OCI-LY7 (cell line): ENCODE data around the gene ZNF202.

Source experiments
- EZH2phosphoT487 ChIP-seq: fragments of 200-600 bp; sonication (generic); IDR thresholded peaks from 2 replicates; pipeline ENCODE4 v1.6.1; 2018; ENCODE audit warnings: low read depth, borderline replicate concordance, mild to moderate bottlenecking, mixed run types, antibody characterized with exemption, low read length, moderate library complexity, mixed read lengths
- TF ChIP-seq, protein P1 (sequence below): fragments of 200-600 bp; sonication (generic); conservative IDR thresholded peaks from 2 replicates; pipeline ENCODE4 v1.5.1; 2014; ENCODE audit warnings: mild to moderate bottlenecking, antibody characterized with exemption, low read length, moderate library complexity, mixed read lengths

DNA sequence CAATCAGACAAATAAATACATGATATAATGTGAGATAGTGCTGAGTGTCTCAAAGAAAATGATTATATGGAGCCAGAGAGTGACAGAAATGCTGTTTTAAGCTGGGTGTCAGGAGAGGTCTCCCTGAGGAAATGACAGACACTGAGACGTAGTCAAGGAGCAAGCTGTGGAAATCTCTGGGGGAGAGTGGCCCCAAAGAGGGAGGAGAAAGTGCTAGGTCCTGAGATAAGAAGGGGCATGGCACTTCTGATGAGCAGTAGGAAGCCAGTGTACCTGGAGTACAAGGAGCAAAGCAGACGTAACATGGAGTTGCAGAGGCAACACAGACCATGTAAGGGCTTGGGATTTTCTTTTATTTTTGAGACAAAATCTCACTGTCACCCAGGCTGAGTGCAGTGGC, 38.8 kb downstream of the ZNF202 start:
- no peak for TF ChIP-seq EZH2phosphoT487
- TF ChIP-seq, protein P1, sequence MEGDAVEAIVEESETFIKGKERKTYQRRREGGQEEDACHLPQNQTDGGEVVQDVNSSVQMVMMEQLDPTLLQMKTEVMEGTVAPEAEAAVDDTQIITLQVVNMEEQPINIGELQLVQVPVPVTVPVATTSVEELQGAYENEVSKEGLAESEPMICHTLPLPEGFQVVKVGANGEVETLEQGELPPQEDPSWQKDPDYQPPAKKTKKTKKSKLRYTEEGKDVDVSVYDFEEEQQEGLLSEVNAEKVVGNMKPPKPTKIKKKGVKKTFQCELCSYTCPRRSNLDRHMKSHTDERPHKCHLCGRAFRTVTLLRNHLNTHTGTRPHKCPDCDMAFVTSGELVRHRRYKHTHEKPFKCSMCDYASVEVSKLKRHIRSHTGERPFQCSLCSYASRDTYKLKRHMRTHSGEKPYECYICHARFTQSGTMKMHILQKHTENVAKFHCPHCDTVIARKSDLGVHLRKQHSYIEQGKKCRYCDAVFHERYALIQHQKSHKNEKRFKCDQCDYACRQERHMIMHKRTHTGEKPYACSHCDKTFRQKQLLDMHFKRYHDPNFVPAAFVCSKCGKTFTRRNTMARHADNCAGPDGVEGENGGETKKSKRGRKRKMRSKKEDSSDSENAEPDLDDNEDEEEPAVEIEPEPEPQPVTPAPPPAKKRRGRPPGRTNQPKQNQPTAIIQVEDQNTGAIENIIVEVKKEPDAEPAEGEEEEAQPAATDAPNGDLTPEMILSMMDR = no peak
